ENCODE data around the gene TRAPPC4.
"Not testable (repeated sequence)": the region's sequence is repeated elsewhere in the genome, so short reads cannot be mapped to it uniquely, and the experiment has no call there.

TRAPPC4 gene

GRCh38 chr11:119055901-119056300 lies 37.3 kb downstream of the TRAPPC4 start:
- peaks cover 4% of the 10 kb centered on the region; the same call in 1 of the 2 replicates for H3K4me1 ChIP-seq (ENCODE audit: insufficient read depth, low read length)
- H3K9ac ChIP-seq (ENCODE audit: low read depth, low read length): peak overlapping the region; percentile 96; the same call in 1 of the 2 replicates
- H3K36me3 ChIP-seq (ENCODE audit: insufficient read depth, low read length): peaks cover 19% of the 10 kb centered on the region
- H3K9me3 ChIP-seq (ENCODE audit: control insufficient read depth, insufficient read depth, low read length): no peaks in the 10 kb centered on the region

DNA sequence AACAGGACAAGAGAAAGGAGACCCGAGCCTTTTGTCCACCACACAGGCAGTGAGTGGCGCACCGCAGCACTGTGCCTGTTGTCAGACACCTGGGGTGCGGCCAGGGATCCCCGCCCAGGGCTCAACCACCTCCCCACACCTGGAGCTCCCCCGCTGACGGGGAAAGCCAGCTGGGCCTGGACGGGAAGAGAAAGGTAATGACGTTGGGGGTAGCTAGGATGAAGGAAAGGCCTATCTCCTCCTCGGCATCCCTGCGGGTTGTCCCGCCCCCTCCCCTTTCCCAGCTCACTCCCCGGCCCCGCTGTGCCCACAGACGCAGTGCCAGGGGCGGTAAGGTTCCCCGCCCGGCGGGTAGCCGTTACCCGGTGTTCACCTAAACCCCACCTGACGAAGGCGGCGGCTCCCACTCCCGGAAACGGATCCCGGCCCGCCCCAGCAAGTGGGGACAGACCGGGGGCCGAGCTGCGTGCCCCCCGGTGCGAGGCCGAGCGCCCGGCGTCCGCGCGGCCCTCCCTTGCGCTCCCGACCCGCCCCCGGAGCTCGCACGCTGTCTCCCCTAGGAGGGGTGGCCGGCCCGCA lies 37.9 kb downstream of the TRAPPC4 start:
- Histone ChIP-seq H3K4me1 (ENCODE audit: insufficient read depth, low read length) (peaks cover 4% of the 10 kb centered on the region; the same call in 1 of the 2 replicates), H3K9ac (ENCODE audit: low read depth, low read length) (peak overlapping the region; percentile 96), H3K36me3 (ENCODE audit: insufficient read depth, low read length) (peaks cover 16% of the 10 kb centered on the region), H3K9me3 (ENCODE audit: control insufficient read depth, insufficient read depth, low read length) (no peaks in the 10 kb centered on the region)

DNA sequence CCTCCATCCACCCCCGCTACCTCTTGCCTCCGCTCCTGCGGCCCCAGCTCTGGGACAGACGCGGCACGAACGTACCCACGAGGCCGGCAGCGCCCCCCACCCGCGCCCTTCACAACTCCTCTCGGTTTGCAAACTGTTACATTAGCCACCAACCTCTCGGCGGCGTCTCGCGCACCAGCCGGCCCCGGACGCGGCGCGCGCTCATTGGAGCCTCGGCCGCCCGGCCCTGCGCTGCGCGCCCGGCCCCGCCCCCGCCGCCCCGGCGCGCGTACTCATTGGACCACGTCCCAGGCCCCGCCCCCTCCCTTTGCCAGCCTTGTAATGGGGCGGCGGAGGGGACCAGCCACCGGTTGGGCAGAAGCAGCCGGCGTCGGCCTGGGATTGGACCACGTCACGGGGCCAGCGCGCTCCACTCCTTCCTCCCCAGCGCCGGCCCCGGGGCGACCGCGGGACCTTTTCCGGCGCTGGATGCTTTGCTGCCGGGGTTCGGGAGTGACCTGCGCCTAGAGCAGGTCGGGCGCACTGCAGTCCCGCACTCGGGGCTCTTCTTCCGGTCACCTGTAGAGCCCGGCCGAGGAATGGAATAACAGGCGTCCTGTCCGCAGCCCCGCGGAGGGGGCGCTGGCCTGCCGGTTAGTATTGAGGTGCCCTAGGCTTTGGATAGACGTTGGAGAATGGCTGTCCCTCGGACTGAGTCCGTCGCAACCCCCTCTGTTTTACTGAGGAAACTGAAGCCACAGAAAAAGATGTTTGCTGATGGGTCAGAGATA lies 38.6 kb downstream of the TRAPPC4 start, which contains the start of gene HYOU1:
Gene HYOU1, minus strand, starts transcription at position 206 of the 770 bp plus-strand sequence. CDS start 1,045 bp downstream, outside the sequence.
- Histone ChIP-seq H3K36me3 (ENCODE audit: insufficient read depth, low read length) (peaks cover 16% of the 10 kb centered on the region), H3K9me3 (ENCODE audit: control insufficient read depth, insufficient read depth, low read length) (no peaks in the 10 kb centered on the region), H3K4me1 (ENCODE audit: insufficient read depth, low read length) (peaks cover 4% of the 10 kb centered on the region; the same call in 1 of the 2 replicates), H3K9ac (ENCODE audit: low read depth, low read length) (peak within 1 kb of the TSS; percentile 96)

DNA sequence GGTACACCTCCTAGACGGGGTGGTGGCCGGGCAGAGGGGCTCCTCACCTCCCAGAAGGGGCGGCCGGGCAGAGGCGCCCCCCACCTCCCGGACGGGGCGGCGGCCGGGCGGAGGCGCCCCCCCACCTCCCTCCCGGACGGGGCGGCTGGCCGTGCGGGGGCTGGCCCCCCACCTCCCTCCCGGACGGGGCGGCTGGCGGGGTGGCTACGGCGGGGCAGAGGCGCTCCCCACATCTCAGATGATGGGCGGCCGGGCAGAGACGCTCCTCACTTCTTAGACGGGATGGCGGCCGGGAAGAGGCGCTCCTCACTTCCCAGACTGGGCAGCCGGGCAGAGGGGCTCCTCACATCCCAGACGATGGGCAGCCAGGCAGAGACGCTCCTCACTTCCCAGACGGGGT lies 40.6 kb downstream of the TRAPPC4 start:
- H3K9me3 ChIP-seq (ENCODE audit: control insufficient read depth, insufficient read depth, low read length); H3K4me1 ChIP-seq (ENCODE audit: insufficient read depth, low read length); H3K36me3 ChIP-seq (ENCODE audit: insufficient read depth, low read length); H3K9ac ChIP-seq (ENCODE audit: low read depth, low read length): not testable (repeated sequence)

GRCh38 chr11:119061256-119061655 lies 42.7 kb downstream of the TRAPPC4 start:
- no peak overlapping the region for H3K9ac ChIP-seq (ENCODE audit: low read depth, low read length)

DNA sequence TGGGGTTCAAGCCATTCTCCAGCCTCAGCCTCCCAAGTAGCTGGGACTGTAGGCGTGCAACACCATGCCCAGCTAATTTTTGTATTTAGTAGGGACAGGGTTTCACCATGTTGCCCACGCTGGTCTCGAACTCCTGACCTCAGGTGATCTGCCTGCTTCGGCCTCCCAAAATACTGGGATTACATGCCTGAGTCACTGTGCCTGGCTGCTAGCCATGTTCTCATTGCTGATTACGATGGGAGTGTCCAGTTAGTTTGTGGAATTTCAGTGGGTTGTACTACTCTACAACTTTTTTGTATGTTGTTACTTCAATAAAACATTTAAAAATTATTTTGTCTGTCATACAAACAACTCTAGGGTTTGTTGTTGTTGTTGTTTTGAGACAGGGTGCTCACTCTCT lies 44.2 kb downstream of the TRAPPC4 start:
- no peaks in the 10 kb centered on the region for H3K4me1 ChIP-seq (ENCODE audit: insufficient read depth, low read length)
- H3K9me3 ChIP-seq (ENCODE audit: control insufficient read depth, insufficient read depth, low read length): no peaks in the 10 kb centered on the region
- no peaks in the 10 kb centered on the region for H3K36me3 ChIP-seq (ENCODE audit: insufficient read depth, low read length)
- H3K9ac ChIP-seq (ENCODE audit: low read depth, low read length): no peak overlapping the region

More at GRCh38 chr11:119061256-119061655, 42.7 kb downstream of the TRAPPC4 start:
- H3K36me3 ChIP-seq (ENCODE audit: insufficient read depth, low read length): no peaks in the 10 kb centered on the region
- H3K9me3 ChIP-seq (ENCODE audit: control insufficient read depth, insufficient read depth, low read length): no peaks in the 10 kb centered on the region
- H3K4me1 ChIP-seq (ENCODE audit: insufficient read depth, low read length): no peaks in the 10 kb centered on the region

DNA sequence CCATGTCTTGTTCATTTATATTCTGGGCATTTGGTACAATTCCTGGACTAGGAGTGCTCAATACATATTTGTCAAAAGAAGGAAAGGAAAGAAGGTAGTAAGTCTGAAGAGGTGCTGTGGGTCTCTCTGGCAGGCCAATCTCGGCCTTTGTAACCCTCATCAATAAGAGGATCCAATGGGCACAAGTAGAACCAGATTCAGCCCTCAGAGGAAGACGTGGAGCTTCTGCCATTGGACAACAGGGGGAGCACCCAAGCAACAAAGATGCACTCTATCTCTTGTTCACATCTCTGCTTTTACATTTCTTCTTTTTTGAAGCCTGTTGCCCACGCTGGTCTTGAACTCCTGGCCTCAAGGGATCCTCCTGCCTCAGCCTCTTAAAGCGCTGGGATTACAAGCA lies 46.8 kb downstream of the TRAPPC4 start:
- H3K9me3 ChIP-seq (ENCODE audit: control insufficient read depth, insufficient read depth, low read length): no peaks in the 10 kb centered on the region
- H3K4me1 ChIP-seq (ENCODE audit: insufficient read depth, low read length): no peaks in the 10 kb centered on the region
- H3K9ac ChIP-seq (ENCODE audit: low read depth, low read length): no peak overlapping the region
- no peaks in the 10 kb centered on the region for H3K36me3 ChIP-seq (ENCODE audit: insufficient read depth, low read length)

- Histone ChIP-seq H3K9me3 (ENCODE audit: control insufficient read depth, insufficient read depth, low read length) (no peaks in the 10 kb centered on the region), H3K4me1 (ENCODE audit: insufficient read depth, low read length) (no peaks in the 10 kb centered on the region), H3K36me3 (ENCODE audit: insufficient read depth, low read length) (no peaks in the 10 kb centered on the region), H3K9ac (ENCODE audit: low read depth, low read length) (peak within 1 kb of the TSS; percentile 82)
Measured at GRCh38 chr11:119067371-119068222, 49.0 kb downstream of the TRAPPC4 start, which contains the start of gene VPS11. TSS of gene VPS11 (plus strand) at chr11:119067818. CDS start at chr11:119067824, 6 bp downstream.

Data from ES-I3 (cell line).